GM19467 (cell line): ENCODE measurements around the gene RETREG1.
"Not testable (repeated sequence)": the region's sequence is repeated elsewhere in the genome, so short reads cannot be mapped to it uniquely, and the experiment has no call there.

ENCODE experiments used
- ATAC-seq: cut with Tn5 transposase; IDR thresholded peaks from one replicate; pipeline ENCODE4 v1.9.1; 2021; ENCODE audit warnings: mild to moderate bottlenecking, moderate library complexity; ENCODE audit not compliant: unreplicated experiment

The RETREG1 gene

DNA sequence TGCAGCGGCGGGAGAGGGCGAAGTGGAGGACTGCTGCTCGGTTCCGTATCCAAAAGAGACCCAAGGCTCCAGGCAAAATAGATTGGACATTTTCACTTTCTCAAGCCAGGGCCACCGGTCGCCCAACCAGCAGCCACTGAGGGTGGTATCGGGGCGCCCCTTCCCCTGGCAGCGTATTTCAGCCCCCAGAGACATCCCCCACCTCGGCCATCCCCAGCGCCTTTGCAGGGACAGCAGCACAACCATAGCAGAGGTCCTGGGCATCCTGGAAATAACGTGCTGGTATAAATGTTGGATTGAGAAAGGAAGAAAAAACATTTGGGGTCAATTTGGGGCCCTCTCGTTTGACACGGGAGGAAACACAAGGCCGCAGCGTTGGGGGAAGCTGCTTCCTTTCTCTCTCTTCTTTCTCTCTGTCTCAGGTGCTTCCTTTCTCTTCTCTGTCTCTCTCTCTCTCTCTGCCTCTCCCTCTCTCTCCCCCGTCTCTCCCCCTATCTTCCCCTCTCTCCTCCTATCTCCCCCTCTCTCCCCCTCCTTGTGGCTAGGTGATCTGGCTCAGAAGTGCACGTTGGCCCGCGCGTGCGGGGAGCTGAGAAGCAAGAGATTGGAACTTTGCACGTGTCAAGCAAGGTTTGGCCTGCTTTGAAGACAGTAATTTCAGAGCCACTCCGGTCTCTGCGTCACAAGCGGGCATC lies 624 bp upstream of the RETREG1 start:
- ATAC-seq, result no peak

GRCh38 chr5:16615741-16616535 lies 859 bp downstream of the RETREG1 start:
- ATAC-seq, result no peak

DNA sequence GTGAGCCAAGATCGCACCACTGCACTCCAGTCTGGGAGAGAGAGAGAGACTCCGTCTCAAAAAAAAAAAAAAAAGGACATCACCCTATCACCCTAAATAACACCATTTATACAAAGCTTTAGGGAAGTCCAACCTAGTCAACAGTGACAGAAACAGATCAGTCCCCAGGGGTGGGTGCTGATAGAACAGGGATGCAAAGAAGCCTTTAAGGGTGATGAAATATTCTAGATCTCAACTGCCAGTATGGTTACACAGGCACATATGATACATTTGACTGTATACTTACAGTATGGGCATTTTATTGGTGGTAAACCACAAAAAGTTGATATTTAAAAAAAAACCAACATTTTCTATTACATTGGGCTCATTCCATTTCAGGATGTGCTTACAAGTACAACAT lies 4.8 kb downstream of the RETREG1 start:
- no peak for ATAC-seq

- ATAC-seq, result not testable (repeated sequence)
These were observed 5.9 kb downstream of the RETREG1 start for GRCh38 chr5:16610896-16611295.

GRCh38 chr5:16609412-16609811 lies 7.4 kb downstream of the RETREG1 start:
- ATAC-seq, result no peak

DNA sequence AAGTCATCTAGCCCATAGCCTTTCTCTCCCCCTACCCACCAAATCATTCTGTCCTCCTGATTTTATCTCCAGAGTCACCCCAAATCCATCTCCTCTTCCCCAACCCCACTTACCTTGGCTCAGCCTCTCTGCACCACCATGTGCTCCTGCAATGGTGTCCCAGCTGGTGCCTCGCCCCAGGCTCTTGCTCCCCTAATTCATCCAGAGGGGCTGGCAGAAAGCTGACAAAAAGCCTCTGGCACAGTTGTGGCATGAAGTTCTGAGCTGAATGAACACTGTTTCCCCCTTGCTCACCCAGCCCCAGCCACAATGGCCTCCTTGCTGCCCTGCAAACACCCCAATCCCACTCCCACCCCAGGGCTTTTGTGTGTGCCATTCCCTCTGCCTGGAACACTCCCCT lies 10.2 kb downstream of the RETREG1 start:
- ATAC-seq, result no peak

DNA sequence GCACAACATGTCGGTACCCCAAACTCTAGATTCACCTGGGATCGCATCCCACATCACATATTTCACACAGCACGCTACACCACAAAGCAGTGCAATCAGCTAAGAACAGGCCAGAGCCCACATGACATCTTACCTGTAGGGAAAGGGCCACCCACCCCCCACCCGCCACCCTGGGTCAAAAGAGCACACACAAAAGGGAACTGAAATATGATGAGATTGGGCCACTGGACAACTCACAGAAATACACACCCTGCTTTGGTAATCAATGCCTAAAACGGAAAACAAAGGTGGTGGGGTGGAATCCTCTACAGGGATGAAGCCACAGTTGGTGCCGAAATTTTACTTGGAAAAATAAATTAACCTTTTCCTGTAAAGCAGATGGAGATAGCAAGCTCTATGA lies 13.1 kb downstream of the RETREG1 start:
- no peak for ATAC-seq

DNA sequence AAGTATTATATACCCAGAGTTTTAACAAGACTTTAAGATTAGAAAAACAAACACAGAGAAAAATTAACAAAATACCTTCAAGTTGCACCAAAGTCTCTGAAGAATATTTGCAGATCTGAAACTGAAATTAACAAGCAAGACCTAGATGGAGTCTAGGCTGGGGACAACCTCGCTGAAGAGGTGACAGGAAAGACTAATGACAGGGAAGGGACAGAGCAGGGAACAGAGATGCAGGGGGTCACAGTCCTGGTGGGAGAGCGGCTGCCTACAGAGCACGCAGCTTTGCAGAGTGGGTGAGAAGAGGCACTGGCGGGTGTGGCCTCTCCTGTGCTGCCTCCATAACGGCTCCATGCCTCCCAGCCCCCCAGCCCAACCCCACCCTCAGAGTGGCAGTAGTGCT lies 13.5 kb downstream of the RETREG1 start:
- ATAC-seq, result no peak

DNA sequence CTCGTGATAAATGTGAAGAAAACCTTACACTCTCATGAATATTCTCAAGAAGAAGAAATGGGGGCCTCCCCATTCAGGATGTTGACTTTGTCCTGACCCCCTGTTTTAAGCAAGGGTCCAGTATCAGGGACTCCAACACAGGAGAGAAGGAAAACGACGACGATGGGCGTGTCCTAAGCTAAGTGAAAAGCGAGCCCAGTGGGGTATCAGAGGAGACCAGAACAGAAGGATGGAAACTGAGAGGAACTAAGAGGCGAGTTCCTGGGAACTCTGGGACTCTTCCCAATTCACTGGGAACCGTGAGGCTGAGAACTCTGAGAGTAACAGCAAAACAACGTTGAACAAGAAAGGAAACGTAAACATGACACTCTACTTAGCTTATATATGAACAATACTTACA lies 14.6 kb downstream of the RETREG1 start:
- no peak for ATAC-seq

- no peak for ATAC-seq
These were observed 15.9 kb downstream of the RETREG1 start for GRCh38 chr5:16600946-16601345.

DNA sequence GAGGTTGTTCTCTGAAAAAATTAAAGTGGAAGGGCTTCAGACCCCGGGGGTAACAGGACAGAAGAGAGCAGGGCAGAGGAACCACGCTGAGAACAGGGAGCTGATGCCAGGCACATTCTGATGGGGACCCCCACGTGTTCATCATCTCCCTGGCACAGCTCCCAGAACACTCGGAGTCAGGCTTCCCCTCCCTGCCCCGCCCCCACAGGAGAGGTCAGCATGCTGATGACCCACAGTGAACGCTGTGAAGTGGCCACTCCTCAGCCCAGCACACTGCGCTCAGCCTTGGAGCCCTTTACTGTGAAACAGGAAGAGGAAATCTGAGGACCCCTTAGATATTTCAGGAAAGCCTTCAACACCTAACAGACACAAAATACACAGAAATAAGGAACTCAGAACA lies 16.4 kb downstream of the RETREG1 start:
- no peak for ATAC-seq

GRCh38 chr5:16597946-16598694 lies 18.7 kb downstream of the RETREG1 start:
- no peak for ATAC-seq

- no peak for ATAC-seq
These were observed 20.2 kb downstream of the RETREG1 start for GRCh38 chr5:16596581-16596940.

DNA sequence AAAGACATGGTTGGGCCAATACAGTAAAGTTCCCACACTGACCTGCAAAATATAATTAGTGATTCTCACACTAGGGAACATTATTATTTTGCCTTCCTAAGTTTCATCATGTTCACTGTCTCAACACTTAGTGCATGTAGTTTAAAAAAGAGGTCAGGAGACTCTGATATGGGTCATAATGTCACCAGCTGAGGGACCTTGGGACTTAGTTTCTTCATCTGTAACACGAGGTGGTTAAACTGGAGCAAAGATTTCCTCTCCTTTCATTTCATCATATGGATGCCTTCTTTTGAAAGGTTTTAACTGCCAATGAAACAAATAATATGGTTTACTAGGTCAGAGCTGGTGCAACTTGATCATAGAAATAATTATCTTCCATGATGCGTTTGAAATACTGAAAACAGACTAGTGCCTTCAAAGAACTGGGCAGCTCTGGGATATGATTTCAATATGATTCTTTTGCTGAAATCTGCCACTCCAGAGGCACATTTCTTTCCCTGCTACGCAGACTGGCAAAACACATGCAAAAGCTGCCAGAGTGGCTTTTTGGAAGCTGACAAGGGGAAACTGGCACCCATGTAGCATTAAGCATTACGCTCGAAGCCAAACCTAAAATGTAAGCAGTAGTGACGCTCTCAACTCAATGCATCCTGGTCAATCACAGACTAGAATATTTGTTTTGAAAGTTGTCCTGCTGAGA lies 20.8 kb downstream of the RETREG1 start:
- ATAC-seq, result no peak

DNA sequence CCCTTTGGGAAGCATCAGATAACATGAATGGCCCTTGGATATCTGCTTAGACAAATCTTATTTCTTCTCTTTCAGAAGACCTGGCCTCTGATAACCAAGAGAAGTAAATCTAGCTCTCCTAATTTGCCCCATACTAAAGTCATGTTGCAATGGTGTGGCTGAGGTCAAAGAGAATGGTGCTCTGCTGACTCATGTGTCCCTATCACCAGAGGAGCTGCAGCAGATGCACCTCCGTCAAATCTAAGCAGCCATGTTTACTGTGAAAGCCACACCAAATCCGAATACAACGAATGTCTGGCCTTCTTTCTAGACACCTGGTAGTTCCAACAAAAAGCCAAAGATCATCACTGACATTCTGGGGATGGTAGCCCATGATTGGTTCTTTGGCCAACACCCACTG lies 23.2 kb downstream of the RETREG1 start:
- ATAC-seq, result no peak

- ATAC-seq, result no peak
These were observed 23.8 kb downstream of the RETREG1 start for GRCh38 chr5:16593013-16593412.

- ATAC-seq, result no peak
These were observed 24.5 kb downstream of the RETREG1 start for GRCh38 chr5:16592255-16592654.

DNA sequence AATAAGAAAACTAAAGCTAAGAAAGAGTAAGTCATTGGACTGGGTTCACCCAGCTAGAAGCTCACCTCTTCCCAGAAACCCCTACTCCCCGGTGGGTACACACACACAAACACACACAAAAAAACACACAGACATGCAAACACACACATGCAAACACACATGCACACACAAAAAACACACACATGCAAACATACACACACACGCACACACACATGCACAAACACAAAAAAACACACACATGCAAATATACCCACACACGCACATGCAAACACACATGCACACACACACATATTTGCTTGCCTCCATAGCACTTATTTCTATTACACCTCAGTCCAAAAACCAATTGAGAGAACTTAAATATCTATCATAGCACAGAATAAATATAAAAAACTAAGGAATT lies 26.1 kb downstream of the RETREG1 start:
- ATAC-seq, result no peak

- no peak for ATAC-seq
These were observed 27.1 kb downstream of the RETREG1 start for GRCh38 chr5:16589658-16590057.

GRCh38 chr5:16588434-16589214 lies 28.2 kb downstream of the RETREG1 start:
- ATAC-seq, result no peak
